Stomach (tissue), 4 donors: ENCODE measurements around the gene ERMAP.

Experiments
- CTCF ChIP-seq, 7 experiments: fragments of 450-650 bp in 4 of 7; fragments of 200-600 bp in 3 of 7; sonication (generic) in 3 of 7; IDR thresholded peaks; one replicate each; pipeline ENCODE4 v1.5.1; 2016 to 2019; ENCODE audit warnings: antibody characterized with exemption in 7 of 7, control low read depth in 2 of 7, mild to moderate bottlenecking in 1 of 7
- POLR2AphosphoS5 ChIP-seq, 3 donors: sonication (generic); formaldehyde crosslinking; IDR thresholded peaks; one replicate each; pipeline ENCODE4 v1.6.1; 2016; ENCODE audit warnings: antibody characterized with exemption in 3 of 3

- TF ChIP-seq POLR2AphosphoS5 (IDR thresholded peaks at IDR 0.05) (no peak), CTCF (IDR thresholded peaks at IDR 0.05) (no peak)
Observed at GRCh38 chr1:42817976-42818375, 1.1 kb downstream of the ERMAP start.
